HG02798 (cell line): ENCODE measurements around the gene ROS1.
"Not testable (repeated sequence)": the region's sequence is repeated elsewhere in the genome, so short reads cannot be mapped to it uniquely, and the experiment has no call there.

Source experiments
- ATAC-seq: cut with Tn5 transposase; IDR thresholded peaks from one replicate; pipeline ENCODE4 v1.9.1; 2021; ENCODE audit warnings: mild to moderate bottlenecking; ENCODE audit not compliant: unreplicated experiment, poor library complexity

ROS1 gene

GRCh38 chr6:117425431-117426153 lies at the start of gene ROS1:
Gene ROS1 (minus strand): TSS chr6:117425942. CDS start chr6:117425656, 286 bp downstream.
- ATAC-seq = no peak

DNA sequence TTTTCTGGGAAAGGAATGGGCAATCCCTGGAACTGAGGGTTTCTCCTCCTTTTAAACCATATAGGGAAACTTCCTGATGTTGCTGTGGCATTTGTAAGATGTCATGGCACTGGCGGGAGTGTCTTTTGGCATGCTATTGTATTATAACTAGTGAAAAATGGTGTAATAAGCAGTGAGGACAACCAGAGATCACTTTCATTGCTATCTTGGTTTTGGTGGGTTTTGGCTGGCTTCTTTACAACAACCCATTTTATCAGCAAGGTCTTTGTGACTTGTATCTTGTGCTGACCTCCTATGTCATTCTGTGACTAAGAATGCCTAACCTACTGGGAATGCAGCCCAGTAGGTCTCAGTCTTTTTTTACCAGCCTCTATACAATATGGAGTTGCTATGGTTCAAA lies 47.7 kb upstream of the ROS1 start:
- no peak for ATAC-seq

DNA sequence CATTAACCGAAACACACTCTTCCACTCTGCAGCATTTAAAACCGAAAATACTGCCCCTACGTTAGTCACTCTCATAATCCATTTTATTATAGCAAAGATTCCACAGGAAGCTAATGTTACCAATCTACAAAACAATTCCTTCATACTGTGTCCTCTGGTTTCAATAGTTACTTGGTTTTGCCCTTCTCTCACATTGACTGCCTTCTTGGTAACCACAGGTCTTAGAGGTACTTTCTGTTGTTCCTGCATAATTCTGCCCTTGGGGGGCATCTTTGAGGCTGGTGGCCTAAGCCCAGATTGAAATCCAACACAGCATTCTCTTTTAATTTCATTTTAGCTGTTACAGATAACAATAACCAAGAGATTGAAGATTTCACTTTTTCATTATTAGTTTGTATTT lies 46.9 kb upstream of the ROS1 start:
- ATAC-seq = no peak

GRCh38 chr6:117469791-117470190 lies 44.0 kb upstream of the ROS1 start:
- ATAC-seq = no peak

DNA sequence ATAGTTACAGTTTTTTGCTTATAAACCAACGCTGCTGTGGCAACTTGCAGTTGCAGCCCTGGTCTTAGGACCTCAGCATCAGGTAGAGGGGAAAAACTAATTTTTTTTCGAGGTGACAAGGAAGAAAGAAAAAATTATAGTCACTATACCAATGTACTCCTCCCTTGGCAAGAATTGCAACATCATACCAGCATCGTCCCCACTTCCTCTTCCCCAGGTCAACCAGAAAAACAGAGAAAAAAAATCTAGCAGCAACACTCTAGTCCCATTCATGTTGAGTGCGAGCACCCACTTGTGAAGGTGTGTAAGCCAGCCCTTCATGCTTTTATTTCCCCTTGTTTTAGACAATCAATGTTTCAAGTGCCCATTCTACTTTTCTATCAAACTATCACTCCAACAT lies 43.6 kb upstream of the ROS1 start:
- ATAC-seq = no peak

DNA sequence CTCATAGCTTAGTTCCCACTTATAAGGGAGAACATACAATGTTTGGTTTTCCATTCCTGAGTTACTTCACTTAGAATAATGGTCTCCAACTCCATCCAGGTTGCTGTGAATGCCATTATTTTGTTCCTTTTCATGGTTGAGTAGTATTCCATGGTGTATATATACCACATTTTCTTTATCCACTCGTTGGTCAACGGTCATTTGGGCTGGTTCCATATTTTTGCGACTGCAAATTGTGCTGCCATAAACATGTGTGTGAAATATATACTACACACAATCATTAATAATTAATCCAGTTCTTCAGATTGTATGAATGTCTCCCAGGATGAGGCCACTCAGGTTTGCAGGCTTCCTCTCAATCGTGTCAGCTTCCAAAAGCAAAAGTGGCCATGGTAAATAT lies 42.8 kb upstream of the ROS1 start:
- not testable (repeated sequence) for ATAC-seq

DNA sequence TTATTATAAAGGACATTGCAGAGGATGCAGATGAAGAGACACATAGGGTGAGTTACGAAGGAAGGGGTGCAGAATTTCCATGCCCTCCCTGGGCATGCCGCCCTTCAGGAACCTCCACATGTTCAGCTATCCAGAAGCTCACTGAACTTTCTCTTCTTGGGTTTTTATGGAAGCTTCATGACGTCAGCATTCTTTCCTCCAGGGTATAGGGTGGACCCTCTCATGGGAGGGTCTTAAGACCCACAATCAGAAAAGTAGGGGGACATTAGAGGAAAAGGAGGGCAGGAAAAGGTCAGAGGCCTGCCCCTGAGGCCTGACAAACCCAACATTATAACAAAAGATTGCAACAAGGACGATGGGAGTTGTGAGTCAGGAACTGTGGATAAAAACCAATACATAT lies 42.1 kb upstream of the ROS1 start:
- ATAC-seq = no peak

- ATAC-seq = no peak
Measured at GRCh38 chr6:117465691-117466090, 39.9 kb upstream of the ROS1 start.

- ATAC-seq = peak; percentile 8
Measured at GRCh38 chr6:117464700-117465099, 39.0 kb upstream of the ROS1 start.

DNA sequence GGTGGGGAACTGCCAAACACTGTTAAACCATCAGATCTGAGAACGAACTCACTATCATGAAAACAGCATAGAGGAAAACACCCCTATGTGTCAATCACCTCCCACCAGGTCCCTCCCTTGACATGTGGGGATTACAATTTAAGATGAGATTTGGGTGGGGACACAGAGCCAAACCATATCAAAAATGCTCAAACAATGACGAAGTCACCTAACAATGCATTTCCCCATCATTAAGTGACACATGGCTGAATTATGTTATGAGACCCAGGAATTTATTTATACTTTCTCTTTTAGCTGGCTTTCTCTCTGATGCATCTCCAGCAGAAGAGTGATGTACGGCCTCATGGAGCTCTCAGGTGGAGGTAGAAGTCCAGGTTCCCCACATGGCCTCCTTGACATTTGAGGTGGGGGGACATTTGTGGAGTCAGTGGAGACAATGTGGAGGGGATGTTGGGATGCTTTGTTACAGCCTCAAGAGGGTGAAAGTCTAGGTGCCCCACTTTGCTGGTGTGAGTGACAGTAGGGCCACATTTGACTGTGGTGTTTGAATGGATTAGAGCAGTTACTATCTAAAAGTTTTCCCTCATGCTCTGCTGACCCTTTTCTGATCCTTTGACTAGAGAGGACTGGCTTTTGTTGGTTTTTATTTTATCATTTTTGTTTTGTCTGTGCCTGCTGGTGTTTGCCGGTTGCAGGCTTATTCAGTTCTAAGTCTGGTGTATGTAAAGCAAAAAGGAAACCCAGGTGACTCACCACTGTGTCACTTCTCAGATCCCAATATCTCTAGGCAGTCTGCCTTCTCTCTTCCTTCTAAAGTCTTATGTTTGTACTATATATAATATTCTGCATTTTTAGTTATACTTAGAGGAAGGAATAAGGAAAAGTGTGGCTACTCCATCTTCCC lies 38.3 kb upstream of the ROS1 start:
- ATAC-seq = peak; percentile 74

GRCh38 chr6:117459204-117459944 lies 33.6 kb upstream of the ROS1 start:
- no peak for ATAC-seq

DNA sequence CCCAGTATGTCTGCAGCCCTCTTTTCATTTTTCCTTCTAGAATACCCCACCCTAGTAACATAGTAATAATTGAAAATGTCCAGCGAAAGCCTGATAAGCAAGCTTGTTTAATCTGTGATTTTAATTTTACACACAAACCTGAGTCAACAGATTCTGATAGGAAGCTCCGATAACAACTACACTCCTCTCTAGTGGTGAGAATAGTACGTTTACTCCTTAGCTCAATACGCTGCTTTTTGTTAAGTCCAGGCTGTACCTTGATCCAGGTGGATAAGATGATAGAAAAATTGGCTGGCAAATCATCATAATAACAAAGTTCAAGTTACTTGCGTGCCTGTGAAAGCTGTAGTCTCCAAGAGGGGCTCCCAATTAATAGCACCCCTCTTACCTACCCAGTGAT lies 31.3 kb upstream of the ROS1 start:
- ATAC-seq = no peak

DNA sequence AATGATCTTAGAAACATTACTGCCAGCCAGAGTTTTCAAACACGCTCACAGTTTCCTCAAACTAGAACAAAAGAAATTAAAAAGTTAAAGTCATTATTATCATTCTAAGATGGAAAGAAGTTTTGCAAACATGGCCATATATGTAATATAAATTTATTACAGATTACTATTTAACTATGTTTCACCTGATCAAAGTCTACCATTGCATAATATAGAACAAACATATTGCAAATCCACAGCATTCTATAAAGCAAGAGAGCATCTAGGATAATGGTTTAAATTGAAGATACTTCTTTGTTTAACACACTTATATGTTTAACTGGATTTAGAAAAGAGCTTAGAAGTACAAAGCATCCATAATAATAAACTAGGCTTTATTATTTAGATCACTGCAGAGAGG lies 30.5 kb upstream of the ROS1 start:
- no peak for ATAC-seq

DNA sequence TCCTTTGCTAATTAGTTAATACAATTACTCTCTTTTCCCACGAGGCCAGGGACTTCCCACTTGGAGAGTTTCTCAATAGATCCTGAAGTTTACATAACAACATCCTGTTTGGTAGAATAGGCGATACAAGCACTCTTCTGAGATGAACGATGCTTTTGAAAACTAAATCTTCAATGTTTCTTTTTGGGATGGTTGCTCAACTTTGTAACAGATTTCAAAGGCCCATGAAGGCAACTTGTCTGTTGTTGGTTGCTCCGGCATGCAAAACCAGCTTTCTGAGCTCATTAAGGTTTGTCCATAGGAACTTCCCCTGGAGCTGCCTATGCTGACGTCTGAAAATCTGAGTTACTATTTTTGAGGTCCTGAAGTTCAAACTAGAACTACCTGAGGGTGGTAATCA lies 25.9 kb upstream of the ROS1 start:
- no peak for ATAC-seq

DNA sequence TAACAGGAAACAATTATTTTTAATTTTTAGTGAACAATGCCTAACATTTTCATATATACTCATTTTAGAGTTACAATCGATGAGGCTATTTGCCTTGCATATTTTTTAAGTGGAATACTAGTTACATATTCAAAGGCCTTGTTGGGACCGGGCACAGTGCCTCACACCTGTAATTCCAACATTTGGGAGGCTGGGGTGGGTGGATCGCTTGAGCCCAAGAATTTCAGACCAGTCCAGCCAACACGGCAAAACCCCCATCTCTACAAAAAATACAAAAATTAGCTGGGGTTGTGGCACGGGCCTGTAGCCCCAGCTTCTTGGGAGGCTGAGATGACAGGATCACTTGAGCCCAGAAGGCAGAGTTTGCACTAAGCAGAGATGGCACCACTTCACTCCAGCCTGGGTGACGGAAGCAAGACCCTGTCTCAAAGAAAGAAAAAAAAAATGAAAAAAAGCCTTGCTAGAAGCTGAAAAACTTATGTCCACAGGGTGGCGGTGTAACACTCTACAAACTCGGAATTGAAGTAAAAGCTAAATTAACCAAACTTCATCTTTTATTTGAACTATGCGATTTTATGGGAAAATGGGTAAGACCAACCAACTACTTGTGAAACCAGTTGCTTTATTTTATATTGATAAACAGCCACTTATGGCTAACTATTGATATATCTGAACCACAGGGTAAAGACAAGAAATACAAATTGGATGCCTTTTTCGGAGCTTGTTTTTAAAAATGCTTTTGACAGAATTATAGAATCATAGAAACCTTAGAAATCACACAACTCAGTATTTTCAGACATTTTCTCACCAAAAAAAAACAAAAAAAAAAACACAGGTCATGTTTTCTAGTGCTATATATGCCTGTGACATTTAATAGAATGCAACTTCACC lies 24.1 kb upstream of the ROS1 start:
- ATAC-seq = no peak

DNA sequence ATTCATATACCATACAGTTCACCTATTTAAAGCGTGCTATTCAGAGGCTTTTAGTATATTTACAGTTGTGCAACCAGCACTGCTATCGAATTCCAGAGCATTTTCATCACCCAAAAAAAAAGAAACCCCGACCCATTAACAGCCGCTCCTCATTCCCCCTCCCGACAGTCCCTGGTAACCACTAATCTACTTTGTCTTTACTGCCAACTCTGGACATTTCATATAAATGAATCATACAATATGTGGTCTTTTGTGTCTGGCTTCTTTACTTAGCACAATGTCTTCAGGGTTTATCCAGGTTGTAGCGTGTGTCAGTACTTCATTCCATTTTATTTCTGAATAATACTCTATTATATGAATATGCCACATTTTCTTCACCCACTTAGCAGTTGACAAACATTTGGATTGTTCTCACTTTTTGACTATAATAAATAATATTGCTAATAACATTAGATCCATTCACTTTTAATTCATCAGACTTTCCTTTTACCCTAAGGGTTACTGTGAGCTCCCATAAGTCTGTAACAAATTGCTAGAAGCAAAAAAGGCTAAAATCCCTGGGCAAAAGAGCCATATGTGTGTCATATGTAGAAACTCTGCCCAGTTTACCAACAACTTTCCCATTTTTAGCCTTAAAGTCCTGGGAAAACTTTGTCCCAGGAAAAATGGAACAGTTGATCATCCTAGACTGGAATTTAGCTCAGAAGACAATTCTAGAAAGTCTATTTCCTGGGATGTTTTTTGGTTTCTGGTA lies 23.2 kb upstream of the ROS1 start:
- ATAC-seq = no peak

GRCh38 chr6:117448011-117448410 lies 22.3 kb upstream of the ROS1 start:
- no peak for ATAC-seq

GRCh38 chr6:117446861-117447260 lies 21.1 kb upstream of the ROS1 start:
- no peak for ATAC-seq

DNA sequence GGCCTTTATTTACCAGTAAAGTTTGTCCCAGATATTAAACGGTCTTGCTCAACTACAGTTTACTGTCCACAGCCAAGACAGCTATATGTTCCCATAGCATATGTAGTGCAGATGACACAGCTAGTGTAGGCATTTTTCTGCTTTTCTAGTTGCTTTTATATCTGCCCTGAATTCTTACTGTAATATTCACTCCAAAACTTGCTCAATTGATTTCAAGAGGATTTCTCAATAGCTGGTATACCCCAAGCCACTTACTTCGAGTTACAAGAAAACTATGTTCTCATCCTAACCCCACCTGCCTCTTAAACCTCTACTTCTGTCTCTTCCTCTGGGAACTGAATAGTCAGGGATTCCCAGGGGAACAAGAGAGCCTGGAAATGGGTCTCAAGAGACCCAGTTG lies 18.9 kb upstream of the ROS1 start:
- no peak for ATAC-seq
